Endodermal cell (in vitro differentiated cells): ENCODE results near the gene FYN. TPM values are rescaled to one million over a fixed set of nuclear protein-coding genes. Genes with fewer than 3 reads are reported as not detected.

Experiments
- DNase-seq: peaks from one replicate; pipeline ENCODE4 v3.0.0-alpha.2; 2017
- H3K27ac ChIP-seq: 2 replicates; pipeline ENCODE4 v1.5.1; 2013; ENCODE audit warnings: mild to moderate bottlenecking, low read depth, low read length, moderate library complexity
- H3K27me3 ChIP-seq: 2 replicates; pipeline ENCODE4 v1.6.1; 2013; ENCODE audit warnings: mild to moderate bottlenecking, low read length, moderate library complexity; ENCODE audit not compliant: insufficient read depth, control insufficient read depth, poor library complexity, severe bottlenecking
- H3K36me3 ChIP-seq: 2 replicates; pipeline ENCODE4 v1.7.0; 2013; ENCODE audit warnings: mild to moderate bottlenecking, low read length, moderate library complexity; ENCODE audit not compliant: control insufficient read depth, insufficient read depth
- H3K4me1 ChIP-seq: one replicate; pipeline ENCODE4 v1.7.0; 2013; ENCODE audit warnings: low read length; ENCODE audit not compliant: control insufficient read depth, insufficient read depth
- H3K4me3 ChIP-seq: 2 replicates; pipeline ENCODE4 v1.5.1; 2013; ENCODE audit warnings: mild to moderate bottlenecking, low read length, moderate library complexity
- H3K9ac ChIP-seq: 2 replicates; pipeline ENCODE4 v1.6.1; 2013; ENCODE audit warnings: mild to moderate bottlenecking, low read length, moderate library complexity; ENCODE audit not compliant: poor library complexity, severe bottlenecking; ENCODE audit errors: extremely low read depth
- H3K9me3 ChIP-seq: 2 replicates; pipeline ENCODE4 v1.6.1; 2013; ENCODE audit warnings: mild to moderate bottlenecking, low read length, moderate library complexity; ENCODE audit not compliant: control insufficient read depth
- H3K27ac Mint-ChIP-seq: 2 replicates; pipeline ENCODE4 v1.8.0; 2020; ENCODE audit warnings: mixed read lengths
- H3K27me3 Mint-ChIP-seq: 2 replicates; pipeline ENCODE4 v1.8.0; 2021; ENCODE audit warnings: mild to moderate bottlenecking, mixed read lengths; ENCODE audit not compliant: insufficient read depth
- H3K36me3 Mint-ChIP-seq: 2 replicates; pipeline ENCODE4 v1.8.0; 2020; ENCODE audit warnings: low read depth, mixed read lengths
- H3K4me1 Mint-ChIP-seq: 2 replicates; pipeline ENCODE4 v1.8.0; 2020; ENCODE audit warnings: mixed read lengths
- H3K4me3 Mint-ChIP-seq: 2 replicates; pipeline ENCODE4 v1.8.0; 2020; ENCODE audit warnings: mild to moderate bottlenecking, moderate library complexity, mixed read lengths
- H3K9me3 Mint-ChIP-seq: 2 replicates; pipeline ENCODE4 v1.8.0; 2020; ENCODE audit warnings: mild to moderate bottlenecking, mixed read lengths
- WGBS, 2 experiments: methylation state at CpG; one replicate each; pipeline versions ENCODE4 v1.1.5 to v1.1.7; 2013; ENCODE audit warnings: missing lambda C conversion rate in 2 of 2, mixed read lengths in 1 of 2; ENCODE audit not compliant: insufficient coverage in 1 of 2, insufficient read length in 1 of 2; 5-methylcytosine and 5-hydroxymethylcytosine counted together
- total RNA-seq, 2 donors: library from RNA; stranded (reverse); fragmentation: NEBNext Ultra II Directional in 1 of 2; extraction: Animal tissue kit (Norgen Biotek cat#: 25700) in 1 of 2; gene quantifications; 2 replicates in 1 of 2; 3 replicates in 1 of 2; pipeline ENCODE4 v1.2.1, GENCODE V29; 2021
- TF ChIP-seq, protein P1 (sequence below): fragments of 200-600 bp; sonication (generic); conservative IDR thresholded peaks from 2 replicates; pipeline ENCODE4 v1.5.0; 2021; ENCODE audit warnings: antibody characterized with exemption, mild to moderate bottlenecking

FYN gene
- total RNA-seq, 2 donors from 2014 or later: 70.0 to 96.4 TPM

DNA sequence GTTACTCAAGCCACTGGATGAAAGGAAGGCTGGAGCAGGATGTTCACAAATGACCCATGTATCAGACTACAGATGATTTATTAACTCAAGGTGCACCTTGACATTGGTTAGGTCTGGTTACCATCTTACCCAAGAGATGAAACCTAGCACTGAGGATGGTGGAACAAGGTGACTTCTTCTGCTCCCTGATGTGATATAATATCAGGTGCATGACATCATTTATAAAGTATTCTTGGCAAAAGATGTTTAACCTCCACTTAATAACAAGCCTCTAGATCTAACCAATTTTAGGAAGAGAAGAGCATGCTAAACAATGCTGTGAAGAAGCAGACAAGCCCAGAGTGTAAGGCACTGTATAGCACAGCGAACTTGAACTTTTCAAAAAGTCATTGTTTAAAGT, 100.9 kb downstream of the FYN start:
- peaks cover 3% of the 10 kb centered on the region for H3K36me3 Mint-ChIP-seq
- Histone ChIP-seq H3K27ac (no peak overlapping the region), H3K9me3 (no peaks in the 10 kb centered on the region), H3K4me3 (no peak overlapping the region), H3K36me3 (no peaks in the 10 kb centered on the region), H3K4me1 (peaks cover 39% of the 10 kb centered on the region), H3K9ac (no peak overlapping the region), H3K27me3 (no peaks in the 10 kb centered on the region)
- TF ChIP-seq, protein P1, sequence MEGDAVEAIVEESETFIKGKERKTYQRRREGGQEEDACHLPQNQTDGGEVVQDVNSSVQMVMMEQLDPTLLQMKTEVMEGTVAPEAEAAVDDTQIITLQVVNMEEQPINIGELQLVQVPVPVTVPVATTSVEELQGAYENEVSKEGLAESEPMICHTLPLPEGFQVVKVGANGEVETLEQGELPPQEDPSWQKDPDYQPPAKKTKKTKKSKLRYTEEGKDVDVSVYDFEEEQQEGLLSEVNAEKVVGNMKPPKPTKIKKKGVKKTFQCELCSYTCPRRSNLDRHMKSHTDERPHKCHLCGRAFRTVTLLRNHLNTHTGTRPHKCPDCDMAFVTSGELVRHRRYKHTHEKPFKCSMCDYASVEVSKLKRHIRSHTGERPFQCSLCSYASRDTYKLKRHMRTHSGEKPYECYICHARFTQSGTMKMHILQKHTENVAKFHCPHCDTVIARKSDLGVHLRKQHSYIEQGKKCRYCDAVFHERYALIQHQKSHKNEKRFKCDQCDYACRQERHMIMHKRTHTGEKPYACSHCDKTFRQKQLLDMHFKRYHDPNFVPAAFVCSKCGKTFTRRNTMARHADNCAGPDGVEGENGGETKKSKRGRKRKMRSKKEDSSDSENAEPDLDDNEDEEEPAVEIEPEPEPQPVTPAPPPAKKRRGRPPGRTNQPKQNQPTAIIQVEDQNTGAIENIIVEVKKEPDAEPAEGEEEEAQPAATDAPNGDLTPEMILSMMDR: no peak
- H3K27ac Mint-ChIP-seq: no peak overlapping the region
- peaks cover 62% of the 10 kb centered on the region for H3K4me1 Mint-ChIP-seq
- H3K4me3 Mint-ChIP-seq: no peak overlapping the region
- no peak for DNase-seq
- no peaks in the 10 kb centered on the region for H3K9me3 Mint-ChIP-seq
- 96% methylated on average over 1 of the region's 1 CpG; no CpG with 5 or more reads in 1 of the 2 experiments for WGBS, 2 experiments
- peaks cover 13% of the 10 kb centered on the region for H3K27me3 Mint-ChIP-seq

DNA sequence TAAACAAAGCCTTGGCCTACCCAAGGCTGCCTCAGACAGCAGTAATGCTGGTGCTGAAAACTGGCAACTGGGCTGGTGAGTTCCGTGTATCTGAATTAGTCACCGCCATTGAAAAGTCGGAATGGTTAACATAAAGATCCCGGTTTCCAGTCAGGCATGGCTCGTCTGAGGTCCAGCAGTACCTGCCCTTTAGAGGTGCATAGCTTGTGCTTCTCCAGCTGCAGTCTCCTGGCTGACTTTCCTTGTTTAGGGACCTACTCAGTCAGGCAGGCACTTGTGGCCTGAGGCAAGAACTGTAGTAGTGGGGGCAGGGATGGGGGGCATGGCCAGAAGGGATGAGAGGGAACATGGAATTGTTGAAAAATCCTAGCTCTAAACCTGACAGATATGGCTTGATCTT, 101.6 kb downstream of the FYN start:
- Histone ChIP-seq H3K4me1 (peaks cover 36% of the 10 kb centered on the region), H3K9me3 (no peaks in the 10 kb centered on the region), H3K36me3 (no peaks in the 10 kb centered on the region), H3K9ac (no peak overlapping the region), H3K27ac (no peak overlapping the region), H3K4me3 (no peak overlapping the region), H3K27me3 (no peaks in the 10 kb centered on the region)
- TF ChIP-seq, protein P1: no peak
- no peaks in the 10 kb centered on the region for H3K9me3 Mint-ChIP-seq
- H3K4me1 Mint-ChIP-seq: peaks cover 56% of the 10 kb centered on the region
- H3K36me3 Mint-ChIP-seq: peaks cover 3% of the 10 kb centered on the region
- peak overlapping the region; percentile 75 for H3K27ac Mint-ChIP-seq
- no peak for DNase-seq
- WGBS, 2 experiments: 80 to 89% methylated on average over 5 of the region's 5 CpGs
- H3K27me3 Mint-ChIP-seq: peaks cover 13% of the 10 kb centered on the region
- no peak overlapping the region for H3K4me3 Mint-ChIP-seq

DNA sequence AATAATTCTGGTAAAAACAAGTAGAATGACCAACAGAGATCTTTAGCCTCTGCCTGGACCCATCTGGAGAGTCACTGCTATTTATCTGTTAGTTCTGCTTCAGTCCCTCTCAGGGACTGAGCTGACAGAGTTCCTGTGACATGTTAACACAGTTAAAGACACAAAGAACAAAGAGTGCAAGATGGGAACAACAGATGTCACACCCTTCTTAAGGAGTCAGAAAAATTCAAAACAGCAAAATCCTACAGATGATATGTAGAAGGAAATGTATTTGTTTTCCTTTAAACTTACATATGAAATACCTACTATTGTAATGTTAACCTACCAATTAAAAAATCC, 102.2 kb downstream of the FYN start:
- no peak overlapping the region for H3K4me3 ChIP-seq
- H3K9me3 ChIP-seq: no peaks in the 10 kb centered on the region
- H3K4me3 Mint-ChIP-seq: no peak overlapping the region
- peaks cover 17% of the 10 kb centered on the region for H3K27me3 Mint-ChIP-seq
- peaks cover 31% of the 10 kb centered on the region for H3K4me1 ChIP-seq
- no peak for DNase-seq
- H3K36me3 Mint-ChIP-seq: peaks cover 3% of the 10 kb centered on the region
- no peaks in the 10 kb centered on the region for H3K9me3 Mint-ChIP-seq
- no peak overlapping the region for H3K9ac ChIP-seq
- peaks cover 52% of the 10 kb centered on the region for H3K4me1 Mint-ChIP-seq
- no peaks in the 10 kb centered on the region for H3K27me3 ChIP-seq
- H3K27ac ChIP-seq: no peak overlapping the region
- no peaks in the 10 kb centered on the region for H3K36me3 ChIP-seq
- TF ChIP-seq, protein P1: no peak
- H3K27ac Mint-ChIP-seq: peak overlapping the region; percentile 28
